Activated CD8-positive, alpha-beta memory T cell treated with anti-CD3 and anti-CD28 coated beads, Interleukin-2, amount 50 U/mL, for 4 hours (primary cell): ENCODE measurements around the gene PDE1C.
"Not testable (repeated sequence)": the region's sequence is repeated elsewhere in the genome, so short reads cannot be mapped to it uniquely, and the experiment has no call there.

Source experiments
- DNase-seq: peaks from one replicate; pipeline ENCODE4 v3.0.0-alpha.2; 2020

PDE1C gene

DNA sequence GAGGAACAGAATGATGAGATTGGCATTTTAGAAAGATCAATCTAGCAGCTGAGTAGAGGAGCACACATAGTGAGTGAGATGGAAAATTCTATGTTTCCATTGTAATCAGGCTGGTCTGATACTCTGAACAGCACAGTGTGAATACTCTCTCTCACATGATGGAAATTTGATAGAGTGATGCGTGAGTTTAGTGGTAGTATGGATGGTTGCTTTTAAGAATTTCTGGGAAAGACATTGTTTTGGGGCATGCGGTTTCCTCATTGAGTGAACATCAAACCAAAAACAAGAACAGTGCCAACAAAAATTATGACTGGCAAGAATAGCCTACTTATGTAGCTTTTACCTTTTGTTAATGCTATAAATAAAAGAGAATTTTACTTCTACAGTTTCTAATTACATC, 183.2 kb downstream of the PDE1C start:
- no peak for DNase-seq

DNA sequence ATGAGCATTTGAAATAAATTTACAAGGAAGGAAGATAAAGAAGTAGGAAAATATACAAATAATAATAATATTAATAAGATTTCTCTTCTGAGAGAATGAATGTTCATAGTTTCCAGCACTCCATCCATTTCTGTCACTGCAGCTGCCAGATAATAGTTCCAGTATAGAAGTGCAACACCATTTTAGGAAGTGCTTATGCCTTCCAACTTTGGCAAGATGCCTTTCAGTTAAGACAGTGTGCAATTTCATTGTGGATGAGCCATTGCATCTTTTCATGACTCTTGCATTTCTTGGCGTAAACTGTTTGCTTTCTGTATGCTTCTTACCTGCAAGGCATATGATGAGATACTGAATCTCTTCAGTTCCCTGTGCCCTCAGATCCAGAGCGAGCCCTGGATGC, 185.0 kb downstream of the PDE1C start:
- no peak for DNase-seq

DNA sequence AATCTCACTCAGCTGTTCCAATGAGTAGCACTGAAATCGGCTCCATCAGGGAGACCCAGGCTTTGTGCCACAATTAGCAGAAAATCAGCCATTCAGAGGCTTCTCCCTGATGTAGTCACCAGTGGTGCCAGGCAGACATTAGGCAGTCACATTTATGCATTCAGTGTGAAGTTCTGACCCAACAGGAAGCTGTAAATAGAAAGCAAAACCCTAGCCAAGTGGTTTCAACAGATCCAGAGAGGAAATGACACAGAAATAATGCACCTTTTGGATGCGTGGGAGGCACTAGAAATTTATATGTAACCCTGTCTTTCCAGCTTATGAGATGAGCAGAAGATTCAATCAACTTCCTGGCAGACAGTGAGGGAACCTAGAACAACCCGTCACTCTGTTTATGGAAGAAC, 186.4 kb downstream of the PDE1C start:
- no peak for DNase-seq

DNA sequence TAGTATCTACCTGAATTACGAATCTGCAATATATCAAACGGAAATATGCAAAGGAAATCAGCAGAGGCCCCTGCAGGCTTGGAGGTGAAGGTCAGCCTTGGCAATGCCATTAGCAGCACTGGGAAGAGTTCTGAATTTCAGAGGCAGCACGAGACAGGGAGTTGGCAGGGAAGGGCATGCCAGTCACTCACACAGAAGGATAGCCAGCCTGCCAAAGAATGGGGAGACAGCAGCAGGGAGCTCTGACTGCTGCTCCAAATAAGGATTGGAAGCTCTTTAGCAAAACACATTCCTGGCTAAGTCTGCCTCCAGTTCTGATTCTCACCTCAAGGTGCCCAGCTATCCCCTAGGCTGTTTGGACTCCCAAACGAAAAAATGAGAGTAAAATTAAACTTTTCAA, 188.0 kb downstream of the PDE1C start:
- DNase-seq: no peak

DNA sequence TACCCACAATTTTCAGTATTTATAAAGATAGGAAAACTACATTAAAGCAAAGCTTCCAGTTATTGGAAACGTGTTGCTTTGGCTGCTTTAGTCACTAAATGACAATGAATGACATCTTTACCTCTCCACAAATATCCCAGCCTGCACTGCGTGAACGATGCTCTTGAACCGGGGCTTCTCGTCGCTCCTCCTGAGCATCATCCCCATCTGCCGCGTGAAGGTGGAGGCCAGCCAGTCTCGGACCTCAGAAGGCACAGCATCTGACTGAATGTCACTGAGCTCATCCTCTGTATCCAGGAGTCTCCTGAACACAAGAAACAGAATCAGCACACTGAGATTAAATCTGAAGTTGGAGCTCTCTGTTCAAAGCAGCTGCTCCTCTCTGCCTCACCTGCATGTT, 191.3 kb downstream of the PDE1C start:
- DNase-seq: no peak

DNA sequence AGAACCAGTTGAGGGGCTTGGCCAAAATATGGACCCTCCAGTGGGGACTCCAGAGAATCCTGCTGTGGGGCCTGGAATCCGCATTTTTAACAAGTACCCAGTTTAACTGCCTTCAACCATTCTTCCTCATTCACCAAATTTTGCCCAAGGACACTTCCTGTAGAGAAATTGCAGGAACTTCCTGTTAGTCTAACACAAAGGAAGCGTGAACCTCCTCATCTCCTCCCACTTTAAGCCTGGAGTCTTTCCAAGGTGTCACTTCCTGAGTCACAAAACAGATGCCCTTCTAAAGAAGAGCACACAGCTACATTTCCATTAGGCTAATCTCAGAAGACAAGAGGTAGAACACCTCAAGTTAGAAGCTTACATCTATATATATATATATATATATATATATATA, 194.8 kb downstream of the PDE1C start:
- no peak for DNase-seq

DNA sequence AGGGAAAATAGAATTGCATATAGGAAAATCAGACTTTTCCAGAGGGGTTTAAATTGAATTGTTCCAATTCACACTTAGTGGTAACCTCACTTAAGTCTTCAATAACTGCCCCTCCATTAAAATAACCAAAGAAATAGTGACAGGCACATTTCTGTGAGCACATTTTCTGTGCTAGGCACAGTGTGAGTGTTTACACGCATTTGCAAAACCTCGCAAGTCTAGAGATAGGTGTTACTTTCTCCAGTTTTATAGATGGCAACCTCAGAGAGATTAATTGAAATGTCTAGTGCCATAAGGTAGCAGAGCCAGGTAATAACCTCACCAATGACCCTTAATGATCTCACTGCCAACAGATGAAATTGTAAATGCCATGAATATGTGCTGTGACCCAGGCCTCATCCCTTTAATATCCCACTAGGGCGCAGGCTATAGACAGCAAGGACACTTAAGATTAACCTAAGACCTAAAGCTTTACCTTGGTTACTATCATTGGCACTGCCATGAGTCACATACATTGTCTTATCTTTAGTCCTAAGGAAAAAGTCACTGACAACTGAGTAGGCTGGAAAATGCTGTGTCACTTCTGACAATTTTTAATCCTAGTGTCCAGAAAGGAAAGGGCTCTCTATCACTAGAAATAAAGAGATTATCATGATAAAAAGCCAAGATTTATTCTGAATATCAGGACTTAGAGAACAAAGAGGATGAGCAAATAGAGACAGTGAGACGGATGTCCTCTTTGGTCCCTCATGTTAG, 195.4 kb downstream of the PDE1C start:
- DNase-seq: no peak

DNA sequence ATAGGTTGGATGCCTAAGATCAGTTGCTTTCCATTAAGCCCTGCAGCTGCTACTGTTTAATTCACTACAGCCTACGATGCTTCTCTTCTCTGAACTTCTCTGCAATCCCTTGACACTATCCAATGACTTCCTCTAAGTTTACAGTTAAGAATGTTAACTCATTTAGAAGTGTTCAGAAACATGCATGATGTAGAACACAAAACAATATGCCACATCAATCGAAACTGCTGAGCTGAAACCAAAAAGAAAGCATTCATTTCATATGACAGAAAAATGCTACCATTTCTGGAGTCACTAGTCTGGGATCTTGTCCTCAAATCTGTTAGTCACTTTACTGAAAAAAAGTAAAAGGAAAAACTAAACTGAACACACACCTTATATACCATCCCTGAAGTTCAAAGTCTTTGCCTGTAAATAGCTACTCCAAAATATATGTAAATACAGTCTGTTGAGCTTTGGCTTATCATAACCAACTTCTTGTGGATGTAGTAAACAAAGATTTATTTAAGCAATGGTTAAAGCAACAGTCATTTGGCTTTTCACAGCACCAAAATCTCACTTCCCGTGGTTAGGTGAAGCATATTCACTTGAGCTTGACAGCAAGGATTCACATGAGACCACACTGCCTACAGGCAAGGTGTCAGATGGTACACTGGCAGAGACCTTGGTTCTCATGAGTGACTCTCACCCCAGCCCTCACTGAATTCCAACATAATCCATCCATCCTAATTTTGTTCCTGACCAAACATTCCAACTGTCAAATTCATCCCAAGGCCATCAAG, 196.2 kb downstream of the PDE1C start:
- no peak for DNase-seq

DNA sequence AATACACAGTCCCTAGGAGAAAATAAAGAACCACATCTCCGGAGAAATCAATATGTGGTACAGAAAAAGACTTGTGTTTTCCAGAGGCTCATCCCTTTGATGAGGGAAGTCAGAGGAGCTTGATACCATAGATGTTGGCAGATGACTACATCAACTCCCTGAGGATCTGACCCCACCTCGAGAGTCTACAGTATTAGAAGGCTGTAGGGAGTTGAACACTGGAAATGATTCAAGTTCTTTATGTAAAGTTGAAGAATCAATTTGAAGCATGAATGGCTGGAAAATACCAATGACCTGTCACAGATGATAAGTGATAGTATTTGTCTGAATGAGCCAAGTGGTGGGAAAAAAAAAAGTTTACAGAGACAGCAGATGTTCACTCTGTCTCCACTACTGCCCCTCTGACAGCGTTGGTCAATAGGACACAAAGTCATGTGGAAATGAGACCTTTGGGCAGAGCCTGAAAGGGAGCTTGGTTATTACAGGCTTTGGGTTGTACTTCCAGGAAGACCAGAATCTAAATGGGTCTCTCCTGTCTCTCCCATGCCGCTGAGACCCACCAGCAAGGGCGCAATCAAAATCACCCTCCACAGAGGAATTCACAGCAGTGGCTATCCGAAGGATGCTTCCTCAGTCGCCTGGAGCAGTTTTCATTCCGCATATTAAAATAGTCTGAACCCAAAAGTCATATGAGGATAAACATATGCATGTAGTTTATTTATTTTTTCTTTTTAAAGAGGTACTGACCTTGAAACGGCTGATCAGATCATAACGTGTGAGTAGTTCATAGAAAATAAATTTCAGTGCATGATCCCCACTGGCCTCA, 197.4 kb downstream of the PDE1C start:
- no peak for DNase-seq

DNA sequence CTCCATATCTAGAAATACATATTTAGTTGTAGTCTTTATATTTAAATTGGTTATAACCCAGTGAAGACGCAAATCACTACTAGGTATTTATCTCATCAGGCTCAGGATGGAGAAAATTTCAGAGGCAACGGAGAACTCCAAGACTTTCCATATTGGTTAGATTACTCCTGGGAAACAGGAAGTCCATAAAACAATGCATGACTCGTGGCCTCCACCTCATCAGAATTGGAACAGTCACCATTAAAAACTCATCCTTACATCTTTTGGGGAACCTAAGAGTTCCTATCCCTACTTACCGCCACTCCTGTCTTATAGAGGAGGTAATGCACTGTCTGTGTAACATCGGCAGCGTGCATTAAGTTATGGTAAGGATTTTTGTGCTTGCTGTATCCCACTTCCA, 205.6 kb downstream of the PDE1C start:
- DNase-seq: no peak

DNA sequence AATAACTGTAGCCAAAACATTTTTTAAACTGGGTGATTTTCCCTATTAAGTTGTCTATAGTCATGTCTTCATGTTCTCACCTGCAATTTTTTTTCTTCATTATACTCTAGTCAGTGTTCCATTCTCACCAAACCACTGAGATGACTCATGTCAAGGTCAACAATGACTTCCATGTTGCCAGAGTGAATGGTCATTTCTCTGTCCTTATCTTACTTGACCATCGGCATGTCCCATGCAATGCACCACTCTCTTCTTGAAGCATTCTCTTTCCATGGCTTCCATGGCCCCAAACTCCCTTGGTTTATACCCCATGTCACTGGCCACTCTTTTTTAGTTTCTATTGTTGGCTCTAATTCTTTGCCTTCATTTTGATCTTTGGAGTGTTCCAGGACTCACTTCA, 209.3 kb downstream of the PDE1C start:
- no peak for DNase-seq

DNA sequence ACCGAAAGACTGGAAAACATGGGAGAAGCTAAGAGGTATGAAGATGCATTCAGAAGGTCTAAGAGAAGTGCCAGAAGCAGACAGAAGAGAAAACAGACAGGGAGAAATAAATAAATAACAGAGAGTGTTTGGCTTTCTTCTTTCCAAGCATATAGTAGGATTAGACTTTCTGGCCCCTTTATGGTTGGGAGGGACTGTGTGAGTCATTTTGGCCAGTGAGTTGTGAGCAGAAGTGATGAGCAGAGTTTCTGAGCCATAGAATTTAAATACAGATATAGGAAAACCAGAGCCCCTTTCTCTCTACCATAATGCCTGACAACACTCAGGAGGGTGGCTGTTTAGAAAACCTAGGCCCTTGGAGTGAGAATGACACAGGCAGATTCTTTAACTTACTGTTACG, 212.2 kb downstream of the PDE1C start:
- DNase-seq: no peak

DNA sequence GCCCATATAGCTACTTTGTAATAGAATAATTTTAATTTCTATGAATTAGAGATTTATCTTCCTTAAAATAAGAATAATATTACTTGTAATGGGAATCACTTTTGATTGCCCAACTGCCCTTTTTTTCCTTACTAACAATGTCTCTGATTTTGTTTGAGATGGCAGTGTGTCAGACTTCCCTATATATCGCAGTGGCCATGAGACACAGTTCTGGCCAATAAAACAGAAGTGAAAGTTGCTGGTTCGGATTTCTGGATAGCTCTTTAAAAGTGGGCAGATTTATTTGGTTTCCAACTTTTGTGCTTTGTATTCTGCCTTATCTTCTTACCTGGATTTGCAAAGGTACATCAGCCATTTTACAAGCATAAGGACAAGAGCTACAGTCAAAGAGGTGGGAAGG, 213.0 kb downstream of the PDE1C start:
- DNase-seq: no peak

DNA sequence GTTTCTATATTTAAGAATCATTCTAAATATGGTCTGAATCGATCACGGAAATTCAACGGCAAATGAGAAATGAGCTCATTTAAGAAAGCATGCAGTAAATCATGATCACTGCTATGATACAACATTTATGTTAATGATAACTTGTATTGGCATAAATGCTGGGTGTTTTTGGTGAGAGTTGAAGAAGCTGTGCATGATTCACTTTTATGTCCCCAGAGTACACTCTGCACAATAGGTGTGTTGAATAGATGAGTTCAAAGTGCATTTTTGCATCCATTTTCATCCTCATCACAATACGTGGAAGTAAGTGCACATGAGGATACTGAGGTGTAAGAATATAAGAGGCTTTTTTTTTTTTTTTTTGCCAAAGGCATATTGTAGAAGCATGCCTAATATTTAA, 213.9 kb downstream of the PDE1C start:
- no peak for DNase-seq

DNA sequence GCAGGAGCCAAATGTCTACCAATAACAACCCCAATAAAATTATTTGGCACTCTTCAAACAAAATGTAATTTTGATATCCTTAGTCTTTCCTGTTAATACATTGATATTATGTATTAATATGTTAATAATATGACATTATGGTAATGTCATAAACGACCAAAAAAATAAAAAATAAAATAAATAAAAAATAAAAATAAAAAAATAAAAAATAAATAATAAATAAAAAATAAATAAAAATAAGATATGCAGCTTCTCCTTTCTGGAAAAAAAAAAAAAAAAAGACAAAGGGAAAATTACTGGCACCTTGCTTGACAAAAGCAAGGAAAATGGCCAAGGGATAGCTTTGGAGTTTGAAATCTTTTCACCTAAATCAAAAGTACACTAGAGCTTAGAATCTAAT, 214.7 kb downstream of the PDE1C start:
- no peak for DNase-seq

DNA sequence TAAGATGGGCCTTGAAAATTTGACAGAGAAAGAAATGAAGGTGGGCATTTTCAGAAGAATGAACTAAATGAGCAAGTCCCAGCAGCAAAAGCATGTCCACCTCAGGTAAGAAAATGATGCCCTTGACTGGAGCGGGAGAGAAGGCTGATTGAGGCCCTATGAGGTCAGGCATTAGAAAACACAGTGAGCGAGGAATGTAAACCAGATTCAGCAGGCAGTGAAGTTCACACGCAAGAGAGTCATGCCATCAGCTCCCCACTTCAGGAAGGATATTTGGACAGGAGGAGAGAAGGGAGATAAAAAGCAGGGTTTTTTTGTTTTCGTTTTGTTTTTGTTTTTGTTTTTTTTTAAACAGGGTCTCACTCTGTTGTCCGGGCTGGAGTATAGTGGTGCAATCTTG, 216.8 kb downstream of the PDE1C start:
- no peak for DNase-seq

DNA sequence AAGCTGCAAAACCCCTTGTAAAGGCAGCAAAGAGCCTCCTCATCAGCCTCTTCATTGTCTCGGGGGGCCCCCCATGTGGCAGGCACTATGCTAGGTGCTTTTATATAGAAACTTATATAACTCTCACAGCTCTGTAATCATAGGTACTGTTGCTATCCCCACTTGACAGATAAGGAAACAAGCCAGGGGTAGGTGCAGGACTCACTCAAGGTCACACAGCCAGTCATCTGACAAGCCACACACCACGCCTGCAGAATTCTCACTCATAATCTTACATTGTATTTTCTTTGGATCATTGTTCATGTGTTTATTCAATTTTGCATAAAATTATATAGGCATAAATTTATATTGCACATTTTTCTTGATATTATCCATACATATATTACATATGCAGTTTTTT, 217.7 kb downstream of the PDE1C start:
- no peak for DNase-seq

DNA sequence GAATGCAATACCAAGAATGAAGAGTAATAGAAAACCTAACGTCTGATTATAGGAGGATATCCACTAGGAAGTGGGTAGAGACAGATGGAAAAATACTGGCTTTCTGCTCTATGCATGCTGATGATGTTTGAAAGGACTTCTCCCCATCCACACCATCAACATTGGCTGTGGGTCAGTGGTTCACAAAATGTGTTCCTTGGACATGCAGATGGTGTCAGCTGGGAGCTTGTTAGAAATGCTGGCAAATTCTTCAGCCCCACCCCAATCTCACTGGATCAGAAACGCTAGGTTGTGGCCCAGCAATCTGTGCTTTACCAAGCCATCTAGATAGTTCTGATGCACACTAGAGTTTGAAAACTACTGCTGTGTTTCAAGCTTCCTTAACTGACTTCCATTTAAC, 219.1 kb downstream of the PDE1C start:
- no peak for DNase-seq

DNA sequence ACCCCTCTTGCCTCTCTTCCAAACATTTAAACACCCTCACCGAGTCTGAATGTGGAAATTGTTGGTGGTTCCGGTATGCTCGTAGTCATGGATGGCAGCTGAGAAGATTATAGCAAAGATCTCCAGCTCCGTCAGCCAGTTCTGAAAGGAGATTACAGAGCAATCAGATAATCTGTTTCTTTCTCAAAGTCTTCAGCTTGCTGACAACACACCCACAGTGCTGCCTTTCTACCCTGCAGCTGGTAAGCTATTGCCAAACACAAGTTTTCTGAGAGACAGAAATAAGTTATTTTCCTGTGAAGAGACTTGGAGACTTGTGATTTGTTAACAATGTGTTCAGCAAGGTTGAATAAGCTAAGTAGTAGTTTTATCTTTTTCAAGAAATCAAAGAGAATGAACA, 219.6 kb downstream of the PDE1C start:
- DNase-seq: no peak

DNA sequence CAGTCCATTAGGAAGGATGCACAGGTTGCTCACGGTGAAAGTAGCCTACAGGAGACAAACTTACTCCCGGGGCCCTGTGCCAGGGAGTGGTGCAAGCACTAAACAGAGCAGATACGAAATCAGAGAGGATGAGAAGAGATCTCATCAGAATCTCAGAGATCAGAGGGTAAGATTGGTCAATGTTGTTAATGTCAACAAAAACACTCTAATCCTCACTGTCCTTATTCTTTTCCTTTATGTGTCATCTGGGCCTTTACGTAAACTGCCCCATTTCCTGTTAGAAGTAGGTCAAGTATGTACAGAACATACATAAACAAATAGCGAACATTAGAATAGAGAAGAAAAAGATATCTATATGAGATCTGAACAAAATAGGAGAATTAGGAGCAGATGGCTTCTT, 220.1 kb downstream of the PDE1C start:
- DNase-seq: no peak

DNA sequence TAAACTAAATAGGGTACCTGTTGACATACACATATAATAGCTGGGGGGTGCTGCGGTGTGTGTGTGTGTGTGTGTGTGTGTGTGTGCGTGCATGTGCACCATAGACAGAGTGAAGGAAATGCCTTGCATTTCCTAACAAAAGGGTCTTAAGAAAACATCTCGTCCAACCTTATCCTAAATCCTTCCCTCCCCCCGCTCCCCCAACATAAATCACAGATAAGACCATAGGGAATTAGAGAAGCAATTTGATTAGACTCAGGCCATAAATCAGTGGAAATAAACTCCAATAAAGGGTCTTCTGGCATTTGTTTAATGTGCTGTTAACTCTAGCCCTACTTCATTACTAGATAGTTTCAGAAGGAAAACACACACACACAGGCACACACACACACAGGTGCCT, 234.7 kb downstream of the PDE1C start:
- DNase-seq: no peak

DNA sequence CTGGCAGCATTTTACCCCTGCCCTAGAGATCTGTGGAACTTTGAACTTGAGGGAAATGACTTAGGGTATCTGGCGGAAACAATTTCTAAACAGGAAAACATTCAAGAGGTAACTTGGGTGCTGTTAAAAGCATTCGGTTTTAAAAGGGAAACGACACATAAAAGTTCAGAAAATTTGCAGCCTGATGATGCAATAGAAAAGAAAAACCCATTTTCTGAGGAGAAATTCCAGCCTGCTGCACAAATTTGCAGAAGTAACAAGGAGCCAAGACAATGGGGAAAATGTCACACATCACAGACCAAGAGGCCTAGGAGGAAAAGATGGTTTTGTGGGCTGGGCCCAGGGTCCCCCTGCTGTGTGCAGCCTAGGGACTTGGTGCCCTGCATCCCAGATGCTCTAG, 236.6 kb downstream of the PDE1C start:
- not testable (repeated sequence) for DNase-seq

DNA sequence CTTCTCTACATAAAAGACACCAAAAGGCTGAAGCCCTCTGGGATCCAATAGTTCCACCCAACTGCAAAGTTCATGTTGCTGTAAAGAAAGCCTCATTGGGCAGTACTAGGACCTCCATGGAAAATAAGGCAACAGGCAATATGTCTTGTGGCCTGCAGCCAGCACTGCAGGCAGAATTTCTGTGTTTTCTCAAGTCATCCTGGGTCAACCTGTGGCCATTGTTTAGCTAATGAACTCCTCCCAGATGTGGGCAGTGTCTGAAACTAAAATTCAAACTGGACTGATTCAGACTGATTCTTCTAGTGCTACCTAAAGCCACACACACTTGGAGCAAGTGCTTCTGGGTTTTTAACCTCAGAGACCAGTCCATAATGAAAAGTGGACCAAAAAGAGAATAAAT, 241.7 kb downstream of the PDE1C start:
- no peak for DNase-seq

DNA sequence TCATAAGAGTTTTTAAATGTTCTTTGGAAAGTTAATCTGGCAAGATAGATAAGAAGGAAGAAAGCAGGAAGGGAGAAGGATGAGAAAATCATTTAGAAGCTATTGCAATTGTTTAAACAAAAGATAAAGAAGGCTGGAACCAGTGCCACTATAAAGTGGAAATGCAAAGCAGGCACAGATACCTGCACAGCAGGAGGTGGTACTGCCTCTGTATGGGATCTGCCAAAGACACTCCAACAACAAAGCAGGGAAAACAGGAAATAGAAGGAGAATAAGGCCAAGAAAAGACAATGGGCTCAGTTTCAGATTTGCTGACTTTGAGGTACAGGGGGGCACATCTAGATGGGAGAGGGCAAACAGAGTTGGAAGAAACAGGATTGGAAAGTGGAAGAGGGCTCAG, 244.6 kb downstream of the PDE1C start:
- DNase-seq: no peak
